ENCODE results near the gene RPL37.

- TF ChIP-seq POLR2AphosphoS5 (IDR thresholded peaks at IDR 0.05; ENCODE audit: low read depth, low read length): no peak
- TF ChIP-seq GABPA (IDR thresholded peaks at IDR 0.05; ENCODE audit: low read depth): no peak
- no peak for TF ChIP-seq EP300 (IDR thresholded peaks at IDR 0.05; ENCODE audit: borderline replicate concordance in 1 of 2, low read depth in 1 of 2, low read length in 1 of 2)
Measured at GRCh38 chr5:40841068-40841805, 6.2 kb upstream of the RPL37 start, which contains the start of gene CARD6.

Measured in SK-N-SH (cell line).